Gastroesophageal sphincter (tissue), 4 donors: Measurements from ENCODE around the gene ZNF839. TPM values are rescaled to one million over a fixed set of nuclear protein-coding genes. Genes with fewer than 3 reads are reported as not detected.

Experiments used
- ATAC-seq: fragments of 150-250 bp; one replicate; pipeline ENCODE4 v1.9.1; 2016; ENCODE audit warnings: mild to moderate bottlenecking, moderate library complexity
- H3K27ac ChIP-seq, 4 donors: fragments of 200-600 bp; sonication (generic) in 3 of 4; 1 replicate in 3 of 4; 2 replicates in 1 of 4; pipeline ENCODE4 v1.5.1; 2016 to 2019
- H3K27me3 ChIP-seq: fragments of 200-600 bp; sonication (generic); one replicate; pipeline ENCODE4 v1.5.1; 2019
- H3K36me3 ChIP-seq, 2 donors: fragments of 200-600 bp; sonication (generic); one replicate each; pipeline ENCODE4 v1.5.1; 2019; ENCODE audit warnings: control low read depth in 1 of 2
- H3K4me1 ChIP-seq, 3 donors: fragments of 200-600 bp; sonication (generic); 1 replicate in 2 of 3; 2 replicates in 1 of 3; pipeline ENCODE4 v1.5.1; 2016 to 2019; ENCODE audit warnings: control low read depth in 2 of 3
- H3K4me3 ChIP-seq, 2 donors: fragments of 200-600 bp; sonication (generic); one replicate each; pipeline ENCODE4 v1.5.1; 2019; ENCODE audit warnings: mild to moderate bottlenecking in 1 of 2, moderate library complexity in 1 of 2
- H3K9me3 ChIP-seq, 3 donors: fragments of 200-600 bp; sonication (generic); one replicate each; pipeline ENCODE4 v1.5.1; 2017 to 2019; ENCODE audit warnings: control low read depth in 2 of 3
- CTCF ChIP-seq, 4 experiments: fragments of 200-600 bp in 2 of 4; fragments of 450-650 bp in 2 of 4; sonication (generic) in 1 of 4; IDR thresholded peaks; one replicate each; pipeline ENCODE4 v1.5.1; 2017 to 2019; ENCODE audit warnings: antibody characterized with exemption in 4 of 4, mild to moderate bottlenecking in 2 of 4, moderate library complexity in 2 of 4
- EP300 ChIP-seq: sonication (generic); formaldehyde crosslinking; IDR thresholded peaks from one replicate; pipeline ENCODE4 v1.6.1; 2017; ENCODE audit warnings: antibody characterized with exemption, mild to moderate bottlenecking
- POLR2A ChIP-seq, 2 donors: fragments of 450-650 bp; IDR thresholded peaks; one replicate each; pipeline ENCODE4 v1.6.1; 2017; ENCODE audit warnings: antibody characterized with exemption in 2 of 2, mild to moderate bottlenecking in 2 of 2, moderate library complexity in 1 of 2
- POLR2AphosphoS5 ChIP-seq: sonication (generic); formaldehyde crosslinking; IDR thresholded peaks from one replicate; pipeline ENCODE4 v1.6.1; 2017; ENCODE audit warnings: antibody characterized with exemption
- WGBS, 2 donors: methylation state at CpG; one replicate each; pipeline ENCODE4 v1.1.5; 2018; ENCODE audit warnings: low coverage in 1 of 2; 5-methylcytosine and 5-hydroxymethylcytosine counted together
- total RNA-seq, 4 donors: library from RNA; depleted of rRNA; stranded (reverse); fragments of >200 nt; gene quantifications; one replicate each; pipeline ENCODE4 v1.1.0, GENCODE V29; 2016

The ZNF839 gene
- total RNA-seq, 4 donors from 2014 or later = 6.5 to 10.1 (median 8.4) TPM

- no peaks in the 10 kb centered on the region for H3K27me3 ChIP-seq
- no peak overlapping the region for H3K27ac ChIP-seq
- 75 to 84% methylated on average over 3 to 4 of the region's 4 CpGs for WGBS, 2 donors
- H3K36me3 ChIP-seq = peaks cover 0 to 97% of the 10 kb centered on the region in 2 donors
- H3K4me1 ChIP-seq = no peaks in the 10 kb centered on the region
- TF ChIP-seq POLR2A (IDR thresholded peaks at IDR 0.05) = no peak
- TF ChIP-seq POLR2AphosphoS5 = no peak
- TF ChIP-seq CTCF (IDR thresholded peaks at IDR 0.05) = no peak
- TF ChIP-seq EP300 = no peak
- no peaks in the 10 kb centered on the region for H3K9me3 ChIP-seq
- H3K4me3 ChIP-seq = no peak overlapping the region
- ATAC-seq = no peak
Observed at GRCh38 chr14:102352213-102352612, 32.7 kb downstream of the ZNF839 start.

- peaks cover 0 to 97% of the 10 kb centered on the region in 2 donors for H3K36me3 ChIP-seq
Observed at GRCh38 chr14:102353126-102353619, 33.6 kb downstream of the ZNF839 start.

GRCh38 chr14:102356280-102356679 lies 36.7 kb downstream of the ZNF839 start:
- Histone ChIP-seq H3K27ac (no peak overlapping the region), H3K9me3 (no peaks in the 10 kb centered on the region), H3K4me3 (no peak overlapping the region), H3K36me3 (peaks cover 0 to 86% of the 10 kb centered on the region in 2 donors), H3K4me1 (peaks cover 0 to 16% (median 0%) of the 10 kb centered on the region in 3 donors), H3K27me3 (no peaks in the 10 kb centered on the region)
- ATAC-seq = no peak
- TF ChIP-seq CTCF (IDR thresholded peaks at IDR 0.05) (no peak), POLR2AphosphoS5 (no peak), EP300 (no peak), POLR2A (IDR thresholded peaks at IDR 0.05) (no peak)
- WGBS, 2 donors = 93 to 100% methylated on average over 1 to 3 of the region's 3 CpGs

More at GRCh38 chr14:102353126-102353619, 33.6 kb downstream of the ZNF839 start:
- 79 to 82% methylated on average over 5 of the region's 8 CpGs for WGBS, 2 donors
- no peaks in the 10 kb centered on the region for H3K27me3 ChIP-seq
- H3K9me3 ChIP-seq = no peaks in the 10 kb centered on the region
- ATAC-seq = no peak
- H3K4me1 ChIP-seq = no peaks in the 10 kb centered on the region
- no peak overlapping the region for H3K4me3 ChIP-seq
- no peak overlapping the region for H3K27ac ChIP-seq
- TF ChIP-seq POLR2AphosphoS5 (no peak), EP300 (no peak), CTCF (IDR thresholded peaks at IDR 0.05) (no peak), POLR2A (IDR thresholded peaks at IDR 0.05) (no peak)

- no peak overlapping the region for H3K4me3 ChIP-seq
- H3K4me1 ChIP-seq = peaks cover 10 to 35% (median 13%) of the 10 kb centered on the region in 3 donors
- no peak for TF ChIP-seq EP300
- no peak for TF ChIP-seq CTCF (IDR thresholded peaks at IDR 0.05)
- no peak for TF ChIP-seq POLR2A (IDR thresholded peaks at IDR 0.05)
- TF ChIP-seq POLR2AphosphoS5 = no peak
- WGBS, 2 donors = 89 to 100% methylated on average over 2 of the region's 2 CpGs
- no peak for ATAC-seq
- H3K9me3 ChIP-seq = no peaks in the 10 kb centered on the region
- H3K27ac ChIP-seq = no peak overlapping the region
- peaks cover 0 to 58% of the 10 kb centered on the region in 2 donors for H3K36me3 ChIP-seq
- no peaks in the 10 kb centered on the region for H3K27me3 ChIP-seq
Observed at GRCh38 chr14:102359341-102359740, 39.8 kb downstream of the ZNF839 start.

- WGBS, 2 donors = 78 to 92% methylated on average over 1 to 3 of the region's 3 CpGs
- TF ChIP-seq POLR2A (IDR thresholded peaks at IDR 0.05) (no peak), EP300 (no peak), CTCF (IDR thresholded peaks at IDR 0.05) (no peak), POLR2AphosphoS5 (no peak)
Observed at GRCh38 chr14:102360388-102360787, 40.8 kb downstream of the ZNF839 start.

More at GRCh38 chr14:102360388-102360787, 40.8 kb downstream of the ZNF839 start:
- no peak for ATAC-seq
- no peak overlapping the region for H3K27ac ChIP-seq
- H3K4me3 ChIP-seq = no peak overlapping the region
- peaks cover 0 to 48% of the 10 kb centered on the region in 2 donors for H3K36me3 ChIP-seq
- peaks cover 10 to 46% (median 13%) of the 10 kb centered on the region in 3 donors for H3K4me1 ChIP-seq
- H3K27me3 ChIP-seq = no peaks in the 10 kb centered on the region
- no peaks in the 10 kb centered on the region for H3K9me3 ChIP-seq
